Suprapubic skin (tissue), 4 donors: Measurements from ENCODE around the gene IL36A. TPM values are rescaled to one million over a fixed set of nuclear protein-coding genes. Genes with fewer than 3 reads are reported as not detected.

Experiments used
- DNase-seq, 2 donors: peaks; one replicate each; pipeline ENCODE4 v3.0.0-alpha.2; 2019; ENCODE audit warnings: low spot score in 2 of 2
- H3K27ac ChIP-seq: fragments of 200-600 bp; sonication (generic); one replicate; pipeline ENCODE4 v1.5.1; 2019
- H3K27me3 ChIP-seq: fragments of 200-600 bp; sonication (generic); one replicate; pipeline ENCODE4 v1.5.1; 2019
- H3K36me3 ChIP-seq: fragments of 200-600 bp; sonication (generic); one replicate; pipeline ENCODE4 v1.5.1; 2019
- H3K4me1 ChIP-seq: fragments of 200-600 bp; sonication (generic); one replicate; pipeline ENCODE4 v1.5.1; 2019
- H3K4me3 ChIP-seq: fragments of 200-600 bp; sonication (generic); one replicate; pipeline ENCODE4 v1.5.1; 2019; ENCODE audit warnings: mild to moderate bottlenecking
- H3K9me3 ChIP-seq: fragments of 200-600 bp; sonication (generic); one replicate; pipeline ENCODE4 v1.5.1; 2019
- CTCF ChIP-seq, 2 donors: fragments of 200-600 bp in 1 of 2; fragments of 450-650 bp in 1 of 2; sonication (generic) in 1 of 2; IDR thresholded peaks; one replicate each; pipeline ENCODE4 v1.5.1; 2016 to 2019; ENCODE audit warnings: antibody characterized with exemption in 2 of 2, mild to moderate bottlenecking in 1 of 2, moderate library complexity in 1 of 2
- EP300 ChIP-seq: sonication (generic); formaldehyde crosslinking; IDR thresholded peaks from one replicate; pipeline ENCODE4 v1.6.1; 2017; ENCODE audit warnings: antibody characterized with exemption
- POLR2A ChIP-seq, 2 donors: fragments of 450-650 bp; IDR thresholded peaks; one replicate each; pipeline ENCODE4 v1.6.1; 2017; ENCODE audit warnings: antibody characterized with exemption in 2 of 2, mild to moderate bottlenecking in 2 of 2, moderate library complexity in 2 of 2
- POLR2AphosphoS5 ChIP-seq, 3 donors: sonication (generic); formaldehyde crosslinking; IDR thresholded peaks; one replicate each; pipeline ENCODE4 v1.6.1; 2017; ENCODE audit warnings: antibody characterized with exemption in 3 of 3
- WGBS: methylation state at CpG from one replicate; pipeline ENCODE4 v1.1.5; 2018; 5-methylcytosine and 5-hydroxymethylcytosine counted together
- total RNA-seq, 4 donors: library from RNA; depleted of rRNA; stranded (reverse); fragments of >200 nt; gene quantifications; one replicate each; pipeline ENCODE4 v1.1.0, GENCODE V29; 2016

Gene IL36A
- total RNA-seq, 4 donors from 2014 or later: not detected

GRCh38 chr2:113007250-113007649, 2.0 kb downstream of the IL36A start:
- no peak for DNase-seq
- no peaks in the 10 kb centered on the region for H3K27me3 ChIP-seq
- H3K4me3 ChIP-seq: no peak overlapping the region
- TF ChIP-seq CTCF (IDR thresholded peaks at IDR 0.05) (no peak), EP300 (no peak), POLR2A (IDR thresholded peaks at IDR 0.05) (no peak), POLR2AphosphoS5 (IDR thresholded peaks at IDR 0.05) (no peak)
- H3K36me3 ChIP-seq: no peaks in the 10 kb centered on the region
- WGBS: 80% methylated on average over 1 of the region's 1 CpG
- no peak overlapping the region for H3K27ac ChIP-seq
- no peaks in the 10 kb centered on the region for H3K4me1 ChIP-seq
- H3K9me3 ChIP-seq: no peaks in the 10 kb centered on the region

GRCh38 chr2:113009622-113010021, 4.4 kb downstream of the IL36A start:
- Histone ChIP-seq H3K9me3 (no peaks in the 10 kb centered on the region), H3K4me3 (no peak overlapping the region), H3K27ac (no peak overlapping the region), H3K4me1 (no peaks in the 10 kb centered on the region), H3K27me3 (peaks cover 3% of the 10 kb centered on the region), H3K36me3 (no peaks in the 10 kb centered on the region)
- 63% methylated on average over 1 of the region's 1 CpG for WGBS
- no peak for TF ChIP-seq EP300
- no peak for DNase-seq

GRCh38 chr2:113010088-113010487, 4.8 kb downstream of the IL36A start:
- H3K9me3 ChIP-seq: no peaks in the 10 kb centered on the region
- no peak overlapping the region for H3K4me3 ChIP-seq
- no peaks in the 10 kb centered on the region for H3K36me3 ChIP-seq
- no peak overlapping the region for H3K27ac ChIP-seq
- peaks cover 3% of the 10 kb centered on the region for H3K27me3 ChIP-seq
- DNase-seq: no peak
- 44% methylated on average over 2 of the region's 2 CpGs for WGBS
- TF ChIP-seq CTCF (IDR thresholded peaks at IDR 0.05) (no peak), POLR2A (IDR thresholded peaks at IDR 0.05) (no peak), EP300 (no peak), POLR2AphosphoS5 (IDR thresholded peaks at IDR 0.05) (no peak)
- H3K4me1 ChIP-seq: no peaks in the 10 kb centered on the region

- H3K36me3 ChIP-seq: no peaks in the 10 kb centered on the region
- TF ChIP-seq POLR2AphosphoS5 (IDR thresholded peaks at IDR 0.05) (no peak), EP300 (no peak), CTCF (IDR thresholded peaks at IDR 0.05) (no peak), POLR2A (IDR thresholded peaks at IDR 0.05) (no peak)
- H3K27me3 ChIP-seq: peaks cover 7% of the 10 kb centered on the region
- no peak overlapping the region for H3K27ac ChIP-seq
- H3K4me1 ChIP-seq: no peaks in the 10 kb centered on the region
- no peaks in the 10 kb centered on the region for H3K9me3 ChIP-seq
- WGBS: 95% methylated on average over 1 of the region's 1 CpG
- DNase-seq: no peak
- H3K4me3 ChIP-seq: no peak overlapping the region
Measured at GRCh38 chr2:113011108-113011507, 5.8 kb downstream of the IL36A start.

GRCh38 chr2:113012436-113013335, 7.4 kb downstream of the IL36A start:
- no peaks in the 10 kb centered on the region for H3K36me3 ChIP-seq
- no peaks in the 10 kb centered on the region for H3K9me3 ChIP-seq
- H3K27me3 ChIP-seq: peaks cover 7% of the 10 kb centered on the region
- H3K4me1 ChIP-seq: no peaks in the 10 kb centered on the region
- no peak overlapping the region for H3K27ac ChIP-seq
- no peak for TF ChIP-seq POLR2AphosphoS5 (IDR thresholded peaks at IDR 0.05)
- TF ChIP-seq POLR2A (IDR thresholded peaks at IDR 0.05): no peak
- no peak for TF ChIP-seq EP300
- TF ChIP-seq CTCF (IDR thresholded peaks at IDR 0.05): no peak
- 73% methylated on average over 8 of the region's 8 CpGs for WGBS
- no peak overlapping the region for H3K4me3 ChIP-seq
- no peak for DNase-seq
